Left colon (tissue), 2 donors: Measurements from ENCODE around the gene CDHR1. TPM values are rescaled to one million over a fixed set of nuclear protein-coding genes. Genes with fewer than 3 reads are reported as not detected.
"Not testable (repeated sequence)": the region's sequence is repeated elsewhere in the genome, so short reads cannot be mapped to it uniquely, and the experiment has no call there.

Source experiments
- ATAC-seq: fragments of 200-7000 bp; cut with Tn5 transposase; one replicate; pipeline ENCODE4 v1.9.1; 2020; ENCODE audit warnings: mild to moderate bottlenecking, moderate library complexity
- DNase-seq, 2 donors: peaks; one replicate each; pipeline ENCODE4 v3.0.0-alpha.2; 2020
- intact Hi-C, 2 donors: fragments of 100-400 bp; cut with DNase I in 1 of 2; cut with micrococcal nuclease in 1 of 2; formaldehyde crosslinking; loops; one replicate each; pipeline versions ENCODE4 v1.11.2 to v1.14.0; 2022; cut with DNase I, micrococcal nuclease
- long read RNA-seq: library from polyadenylated mRNA; unstranded; transcript quantifications from one replicate; pipeline ENCODE4 v2.0.0, GENCODE V29; 2021
- total RNA-seq, 2 donors: library from RNA; stranded (reverse); fragmentation: NEBNext Ultra II Directional; extraction: Animal tissue kit (Norgen Biotek cat#: 25700); gene quantifications; one replicate each; pipeline ENCODE4 v1.2.1, GENCODE V29; 2021
- donor health status: DM: no; HTN: no; CAD: no.
- donor health status: DM: yes; HTN: yes; CAD: no.

CDHR1 gene
- total RNA-seq, result 100 to 1,000 TPM in 1 of 2 donors, 10 to 100 TPM in 1; 63.7 to 127 TPM
- long read RNA-seq, partial matches to known transcripts, result 16 of 53 reads
- long read RNA-seq, other reads (novel, unspliced or antisense), result 34 of 53 reads

DNA sequence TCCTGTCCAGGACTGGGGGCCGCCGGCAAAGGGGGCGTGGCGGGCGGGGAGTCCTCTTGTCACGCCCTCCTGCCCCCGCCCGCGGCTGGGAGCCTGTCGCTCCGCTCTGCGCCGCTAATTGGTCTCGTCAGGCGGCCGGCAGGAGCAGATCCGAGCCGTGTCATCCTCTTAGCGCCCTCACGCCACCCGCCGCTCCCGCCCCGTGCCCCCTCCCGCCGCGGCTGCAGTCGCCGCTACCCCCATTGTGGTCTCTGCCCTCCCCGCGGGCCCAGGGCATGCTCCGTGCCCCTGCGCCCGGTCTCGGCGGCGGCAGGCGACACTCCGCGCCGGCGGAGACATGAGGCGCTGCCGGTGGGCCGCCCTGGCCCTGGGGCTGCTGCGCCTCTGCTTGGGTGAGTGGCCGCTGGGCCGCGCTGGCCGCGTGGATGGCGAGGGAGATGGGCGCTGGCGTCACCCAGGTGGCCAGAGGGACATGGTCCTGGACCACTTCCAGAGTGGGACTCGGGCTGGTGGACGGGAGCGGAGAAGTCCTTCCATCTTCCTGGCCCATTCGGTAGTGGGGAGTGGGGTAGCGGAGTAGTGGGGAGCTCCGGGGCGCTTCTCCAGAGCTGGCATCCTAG lies at the start of gene CDHR1:
Gene CDHR1 (plus strand): TSS at position 114 of the 620 bp plus-strand sequence. CDS start 224 bp downstream, at position 338.
- DNase-seq (peak; percentile 80), ATAC-seq (peak; percentile 40)
- intact Hi-C loops, result no loop called here

DNA sequence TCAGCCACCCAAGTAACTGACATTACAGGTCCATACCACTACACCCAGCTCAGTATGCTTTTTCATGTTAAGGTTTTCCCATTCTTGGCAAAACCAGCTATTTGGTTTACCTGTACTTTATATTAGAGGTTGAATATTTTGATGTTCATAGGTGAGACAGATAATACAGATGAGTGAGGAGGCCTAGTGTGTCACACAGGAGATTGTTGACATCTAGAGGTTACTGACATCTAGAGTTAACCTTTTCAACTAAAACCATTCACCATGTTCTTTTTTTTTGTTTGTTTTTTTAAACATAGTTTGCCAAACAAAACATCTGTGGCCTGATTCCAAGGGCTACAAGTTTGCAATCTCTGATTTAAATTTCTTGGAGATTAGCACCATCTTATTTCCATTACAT lies 47.0 kb upstream of the CDHR1 start:
- DNase-seq (no peak), ATAC-seq (no peak)
- intact Hi-C loops, result no loop called here

DNA sequence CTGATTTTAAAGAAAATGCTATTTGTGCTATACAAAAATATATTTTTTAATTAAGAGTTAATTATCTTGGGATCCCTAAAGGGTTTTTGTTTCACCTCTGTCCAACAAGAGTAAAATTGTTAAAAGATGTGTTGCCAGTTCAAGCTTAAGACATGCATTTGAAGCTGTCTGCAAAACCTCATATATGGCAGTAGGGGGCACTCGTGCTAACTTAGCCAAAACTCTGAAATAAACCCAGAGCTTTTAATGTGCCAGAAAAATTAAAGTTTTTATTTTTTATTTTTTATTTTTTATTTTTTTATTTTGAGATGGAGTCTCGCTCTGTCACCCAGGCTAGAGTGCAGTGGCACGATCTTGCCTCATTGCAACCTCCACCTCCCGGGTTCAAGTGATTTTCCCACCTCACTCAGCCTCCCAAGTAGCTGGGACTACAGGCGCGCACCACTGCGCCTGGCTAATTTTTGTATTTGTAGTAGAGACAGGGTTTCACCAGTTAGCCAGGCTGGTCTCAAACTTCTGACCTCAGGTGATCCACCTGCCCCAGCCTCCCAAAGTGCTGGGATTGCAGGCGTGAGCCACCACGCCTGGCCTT lies 46.2 kb upstream of the CDHR1 start:
- peak; percentile 74 for ATAC-seq

DNA sequence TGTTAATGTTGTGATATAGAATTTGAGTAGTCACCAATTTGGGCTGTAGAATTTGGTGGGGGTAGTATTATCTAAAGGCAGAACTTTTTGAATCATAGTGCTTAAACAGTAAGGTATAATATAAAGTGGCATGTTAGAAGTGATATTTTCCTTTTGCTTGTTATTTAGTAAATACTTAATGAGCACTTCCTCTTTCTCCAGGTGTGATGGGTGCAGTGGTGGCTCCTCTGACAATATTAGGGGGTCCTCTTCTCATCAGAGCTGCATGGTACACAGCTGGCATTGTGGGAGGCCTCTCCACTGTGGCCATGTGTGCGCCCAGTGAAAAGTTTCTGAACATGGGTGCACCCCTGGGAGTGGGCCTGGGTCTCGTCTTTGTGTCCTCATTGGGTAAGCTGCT lies 44.5 kb upstream of the CDHR1 start:
- intact Hi-C loops, result loop anchor here in 1 of 2 donors (2.0 kb wide), 1 partner anchor 55 kb away; no protein-coding TSS in a partner anchor
- DNase-seq (no peak), ATAC-seq (no peak)

More for the DNA sequence above, 46.2 kb upstream of the CDHR1 start:
- intact Hi-C loops, result loop anchor here in 1 of 2 donors (2.0 kb wide), 1 partner anchor 57 kb away; no protein-coding TSS in a partner anchor
- DNase-seq, result not testable (repeated sequence)

DNA sequence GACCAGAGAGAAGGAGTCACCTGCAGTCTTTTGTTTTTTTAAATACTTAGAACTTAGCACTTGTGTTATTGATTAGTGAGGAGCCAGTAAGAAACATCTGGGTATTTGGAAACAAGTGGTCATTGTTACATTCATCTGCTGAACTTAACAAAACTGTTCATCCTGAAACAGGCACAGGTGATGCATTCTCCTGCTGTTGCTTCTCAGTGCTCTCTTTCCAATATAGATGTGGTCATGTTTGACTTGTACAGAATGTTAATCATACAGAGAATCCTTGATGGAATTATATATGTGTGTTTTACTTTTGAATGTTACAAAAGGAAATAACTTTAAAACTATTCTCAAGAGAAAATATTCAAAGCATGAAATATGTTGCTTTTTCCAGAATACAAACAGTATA lies 41.6 kb upstream of the CDHR1 start:
- no peak for DNase-seq

DNA sequence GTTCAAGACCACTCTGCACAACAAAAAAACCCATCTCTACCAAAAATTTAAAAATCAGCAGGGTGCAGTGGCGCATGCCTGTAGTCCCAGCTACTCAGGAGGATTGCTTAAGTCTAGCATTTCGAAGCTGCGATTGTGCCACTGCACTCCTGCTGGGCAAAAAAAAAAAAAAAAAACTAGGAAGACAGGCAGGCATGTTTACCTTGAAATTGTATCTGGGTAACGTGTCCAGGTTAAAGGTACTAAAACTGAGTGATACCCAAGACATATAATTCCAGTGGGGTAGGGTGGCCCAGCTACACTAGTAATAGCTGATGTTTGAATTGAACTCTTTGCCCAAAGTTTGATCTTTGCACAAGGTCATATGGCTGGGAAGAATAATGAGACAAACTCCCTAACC lies 38.8 kb upstream of the CDHR1 start:
- DNase-seq, result no peak
- no peak for ATAC-seq
- intact Hi-C loops, result no loop called here

More for the DNA sequence above, 41.6 kb upstream of the CDHR1 start:
- intact Hi-C loops, result no loop called here
- ATAC-seq, result no peak

DNA sequence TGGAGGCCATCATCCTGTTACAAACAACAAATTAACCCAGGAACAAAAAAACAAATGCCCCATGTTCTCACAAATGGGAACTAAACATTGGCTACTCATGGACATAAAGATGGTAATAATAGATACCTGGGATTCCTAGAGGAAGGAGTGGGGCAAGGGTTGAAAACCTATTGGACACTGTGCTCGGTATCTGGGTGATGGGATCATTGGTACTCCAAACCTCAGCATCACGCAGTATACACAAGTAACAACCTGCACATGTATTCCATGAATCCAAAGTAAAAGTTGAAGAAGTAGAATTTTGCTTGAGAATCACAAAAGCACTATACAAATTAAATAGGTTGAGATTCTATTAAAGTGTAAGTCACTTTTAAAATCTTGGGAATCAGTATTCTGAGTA lies 38.3 kb upstream of the CDHR1 start:
- intact Hi-C loops, result no loop called here
- no peak for ATAC-seq

DNA sequence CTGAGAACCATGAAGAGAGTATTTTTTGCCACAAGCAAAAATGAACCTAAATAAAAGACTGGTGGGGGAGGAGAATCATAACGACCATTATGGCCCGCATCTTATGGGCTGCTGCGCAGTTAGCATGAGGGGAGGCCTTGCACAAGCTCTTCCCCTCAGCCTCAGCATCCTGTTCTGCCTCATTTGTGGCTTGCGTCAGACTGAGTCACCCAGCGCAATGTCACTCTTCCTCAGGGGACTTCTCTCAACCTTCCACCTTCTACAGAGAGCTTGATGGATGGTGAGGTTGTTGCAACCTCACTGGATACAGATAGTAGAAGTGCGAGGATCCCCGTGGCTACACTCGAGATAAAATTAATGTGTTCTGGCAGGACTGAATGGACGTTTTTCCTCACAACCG lies 37.6 kb upstream of the CDHR1 start:
- intact Hi-C loops, result no loop called here
- ATAC-seq (no peak), DNase-seq (no peak)

More for the DNA sequence above, 38.3 kb upstream of the CDHR1 start:
- DNase-seq, result no peak

DNA sequence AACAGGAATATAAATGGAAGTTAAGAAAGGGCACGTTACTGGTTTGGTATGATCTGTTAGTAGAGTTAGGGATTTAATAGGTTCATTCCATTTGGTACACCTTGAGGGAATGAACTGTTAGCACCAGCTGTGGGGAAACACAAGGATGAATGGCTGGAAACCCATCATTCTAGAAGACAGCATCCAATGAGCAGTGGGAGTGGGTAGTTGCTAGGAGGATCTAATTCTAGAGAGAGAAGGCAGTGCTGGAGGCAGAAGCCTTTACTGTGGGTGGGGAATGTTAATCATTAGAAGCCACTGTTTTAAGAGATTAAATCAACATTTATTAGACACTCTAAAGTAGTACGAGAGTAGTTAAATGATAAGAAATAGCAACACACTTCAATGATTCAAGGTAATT lies 36.3 kb upstream of the CDHR1 start:
- intact Hi-C loops, result no loop called here

DNA sequence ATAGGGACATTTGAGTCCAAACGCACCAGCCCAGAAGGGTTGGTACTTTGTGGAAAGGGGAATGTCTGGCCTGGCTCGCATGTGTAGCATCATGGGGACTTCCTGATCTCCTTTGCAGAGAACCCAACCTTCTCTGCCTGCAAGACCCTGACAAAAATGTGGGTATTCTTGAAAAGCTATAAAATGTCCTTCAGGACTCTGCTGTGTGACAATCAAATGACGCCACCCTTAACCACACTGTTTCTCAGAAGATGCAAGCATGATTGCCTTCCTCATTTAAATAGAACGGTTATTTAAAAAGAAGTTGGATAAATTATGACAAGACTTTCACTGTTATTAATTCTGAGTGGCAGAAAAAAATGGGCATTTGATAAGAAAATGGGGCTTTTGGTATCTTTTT lies 35.8 kb upstream of the CDHR1 start:
- intact Hi-C loops, result no loop called here
- ATAC-seq (no peak), DNase-seq (no peak)

More for the DNA sequence above, 36.3 kb upstream of the CDHR1 start:
- no peak for ATAC-seq
- DNase-seq, result no peak

DNA sequence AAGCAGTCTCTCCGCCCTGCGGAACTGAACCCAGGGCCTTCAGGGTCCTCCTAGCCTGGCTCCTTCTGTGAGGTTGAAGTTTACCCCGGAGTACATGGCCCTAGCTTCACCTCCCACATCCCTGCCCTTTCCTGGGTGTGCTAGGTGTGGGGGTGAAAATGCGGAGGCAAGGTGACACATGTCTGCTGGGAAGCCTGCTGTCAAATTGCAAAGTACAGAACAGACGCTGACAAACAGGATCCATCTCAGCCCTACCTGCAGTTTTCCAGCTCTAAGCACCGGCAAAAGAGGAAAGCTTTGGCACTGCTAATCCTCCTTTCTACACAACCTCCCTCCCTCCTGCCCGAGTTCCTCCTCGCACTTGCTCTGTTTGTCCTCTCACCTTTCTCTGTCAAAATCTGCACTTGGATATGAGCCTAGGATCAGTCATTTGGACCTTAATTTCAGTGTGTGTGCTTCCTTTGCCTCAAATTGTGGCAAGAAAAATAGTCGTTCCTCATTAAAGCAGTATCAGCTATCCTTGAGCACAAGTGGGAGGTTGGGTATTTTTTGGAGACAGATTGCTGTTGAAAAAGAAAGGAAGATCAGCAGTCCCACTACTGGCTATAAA lies 35.2 kb upstream of the CDHR1 start:
- ATAC-seq (peak; percentile 81), DNase-seq (peak in 1 of 2 donors; percentile 57)
- intact Hi-C loops, result no loop called here

DNA sequence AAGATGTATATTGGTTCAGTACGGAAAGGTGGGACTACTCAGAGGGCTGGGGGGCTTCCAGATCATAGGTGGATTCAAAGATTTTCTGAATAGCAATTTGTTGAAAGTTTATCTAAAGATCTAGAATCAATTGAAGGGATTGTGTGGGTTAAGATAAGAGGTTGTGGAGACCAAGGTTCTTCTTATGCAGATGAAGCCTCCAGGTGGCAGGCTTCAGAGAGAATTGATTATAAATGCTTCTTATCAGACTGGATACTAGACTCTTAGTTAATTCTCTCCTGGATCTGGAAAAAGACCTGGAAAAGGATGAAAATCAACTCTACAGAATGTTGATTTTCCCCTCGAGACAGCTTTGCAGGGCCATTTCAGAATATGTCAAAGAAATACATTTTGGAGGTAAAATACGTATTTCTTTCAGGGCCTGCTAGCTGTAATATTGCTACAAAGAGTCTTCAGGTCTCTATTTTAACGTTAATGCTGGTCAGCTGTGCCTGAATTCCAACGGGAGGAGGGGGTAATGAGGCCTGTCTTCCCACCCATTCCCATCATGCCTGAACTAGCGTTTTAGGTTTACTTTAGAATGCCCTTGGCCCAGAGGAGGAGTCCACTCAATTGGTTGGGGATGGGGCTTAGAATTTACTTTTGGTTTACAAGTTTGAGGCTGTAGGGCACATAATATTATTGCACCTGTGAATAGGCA lies 33.5 kb upstream of the CDHR1 start:
- ATAC-seq (no peak), DNase-seq (no peak)
- intact Hi-C loops, result no loop called here

DNA sequence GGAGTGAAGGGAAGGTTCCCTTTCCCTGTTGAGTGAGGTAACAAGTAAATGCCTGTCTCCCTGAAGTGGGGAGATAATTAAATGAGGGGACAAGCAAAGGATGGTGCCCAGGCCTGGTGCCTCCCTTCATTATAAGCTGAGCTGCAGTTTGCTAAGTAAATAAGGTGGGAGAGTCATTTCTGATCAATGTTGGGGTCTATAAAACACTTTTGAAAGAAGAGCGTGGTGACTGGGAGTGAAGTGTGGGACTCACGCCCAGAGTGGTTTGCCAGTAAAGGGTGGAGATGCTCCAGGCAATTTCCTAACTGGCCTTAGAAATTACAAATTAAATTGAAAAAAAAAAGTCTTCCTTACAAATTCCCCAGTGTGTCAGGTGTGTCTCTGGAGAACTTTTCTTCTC lies 30.3 kb upstream of the CDHR1 start:
- DNase-seq, result no peak
- peak; percentile 62 for ATAC-seq
- intact Hi-C loops, result no loop called here

DNA sequence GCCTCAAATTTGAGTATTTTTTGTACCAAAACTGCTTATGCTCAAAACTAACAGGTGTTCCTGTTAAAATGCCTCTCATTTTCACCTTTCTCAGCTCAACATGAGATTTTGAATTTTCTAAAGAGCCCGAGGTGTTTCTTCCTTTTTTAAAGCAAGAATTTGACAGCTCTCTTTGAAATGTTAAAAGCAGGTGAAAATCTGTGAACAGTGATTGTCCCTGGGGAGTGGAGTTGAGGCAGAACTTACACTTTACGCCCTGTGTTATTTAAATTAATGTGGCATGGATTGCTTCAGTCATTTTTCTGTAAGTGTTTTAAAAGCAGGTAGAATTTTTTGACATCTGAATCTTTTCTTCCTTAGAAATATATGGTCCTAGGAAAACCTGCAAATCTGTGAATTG lies 29.9 kb upstream of the CDHR1 start:
- ATAC-seq (no peak), DNase-seq (no peak)
- intact Hi-C loops, result no loop called here

DNA sequence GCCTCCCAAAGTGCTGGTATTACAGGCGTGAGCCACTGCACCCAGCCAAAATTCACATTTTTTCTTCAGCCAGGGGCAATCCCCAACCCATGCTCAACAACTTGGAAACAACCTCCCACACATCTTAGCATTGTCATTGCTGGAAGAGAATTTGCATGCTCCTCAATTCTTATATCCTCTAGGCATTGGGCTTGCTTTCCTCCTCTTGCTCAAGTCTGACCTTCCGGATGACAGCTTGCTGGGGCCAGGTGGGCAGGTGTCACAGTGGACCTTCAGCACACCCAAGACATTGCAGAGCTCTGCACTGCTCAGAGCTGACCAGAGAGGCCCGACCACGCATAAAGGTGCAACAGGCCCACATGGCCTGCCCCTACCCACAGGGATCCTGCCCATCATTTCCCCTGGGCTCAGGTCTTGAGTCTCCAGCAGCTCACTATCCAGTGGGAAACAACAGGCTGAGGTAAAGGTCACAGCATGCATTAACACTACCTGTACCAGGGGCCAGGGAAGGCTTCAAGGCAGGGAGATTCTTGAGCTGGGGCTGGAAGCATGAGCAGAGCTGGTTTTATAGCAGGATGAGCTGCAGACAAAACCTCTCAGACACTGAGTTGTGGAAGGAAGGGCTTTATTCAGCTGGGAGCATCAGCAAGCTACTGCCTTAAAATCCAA lies 27.6 kb upstream of the CDHR1 start:
- ATAC-seq (no peak), DNase-seq (no peak)
- intact Hi-C loops, result no loop called here

DNA sequence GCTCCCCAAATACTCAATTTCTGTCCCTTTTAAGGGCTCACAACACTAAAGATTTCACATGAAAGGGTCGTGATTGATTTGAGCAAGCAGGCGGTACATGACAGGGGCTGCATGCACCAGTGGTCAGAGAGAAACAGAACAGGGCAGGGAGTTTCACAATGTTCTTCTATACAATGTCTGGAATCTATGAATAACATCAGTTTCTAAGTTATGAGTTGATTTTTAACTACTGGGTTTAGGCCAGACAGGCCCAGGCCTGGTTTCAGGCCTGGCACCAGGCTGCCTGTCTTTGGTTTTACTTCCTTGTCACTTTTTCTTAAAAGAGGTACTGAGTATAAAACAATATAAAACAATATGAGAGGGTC lies 27.1 kb upstream of the CDHR1 start:
- ATAC-seq, DNase-seq, intact Hi-C loops: not testable (repeated sequence)

DNA sequence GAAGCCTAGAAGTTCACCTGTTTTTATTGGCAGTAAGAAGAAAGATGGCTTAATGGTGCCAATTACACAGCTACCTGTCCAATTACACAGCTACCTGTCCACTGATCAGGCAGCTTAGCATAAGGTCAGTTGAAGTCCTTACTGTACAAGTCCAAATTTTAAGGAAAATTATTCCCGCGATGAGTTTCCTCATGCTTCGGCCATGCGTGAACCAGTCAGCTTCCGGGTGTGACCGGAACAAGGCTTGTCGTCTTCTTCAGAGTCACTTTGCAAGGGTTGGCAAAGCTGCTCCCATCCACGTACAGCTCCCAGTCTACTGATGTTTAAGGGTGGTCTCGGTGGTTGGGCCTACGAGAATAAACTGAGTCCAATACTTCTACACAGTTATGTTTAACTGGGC lies 26.0 kb upstream of the CDHR1 start:
- not testable (repeated sequence) for ATAC-seq

DNA sequence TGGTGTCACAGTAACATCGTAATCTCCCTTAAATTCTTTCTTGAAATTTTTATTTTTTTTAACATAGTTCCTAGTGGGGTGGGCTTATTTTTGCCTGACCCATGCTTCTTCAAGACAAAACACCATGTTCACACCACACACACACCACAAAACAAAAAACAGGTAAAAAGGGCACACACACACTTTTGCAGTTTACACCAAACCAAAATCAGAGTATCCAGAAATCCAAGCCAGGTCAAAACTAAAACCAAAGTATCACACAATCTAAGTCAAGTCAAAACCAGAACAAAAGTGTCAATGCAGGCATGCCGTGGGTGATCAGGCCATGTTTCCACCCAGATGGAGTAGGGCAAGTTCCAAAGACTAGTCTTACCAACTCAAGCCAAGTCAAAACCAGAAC lies 23.1 kb upstream of the CDHR1 start:
- DNase-seq, ATAC-seq, intact Hi-C loops: not testable (repeated sequence)

More for the DNA sequence above, 26.0 kb upstream of the CDHR1 start:
- intact Hi-C loops, DNase-seq: not testable (repeated sequence)
